ENCODE results near the gene PRSS8.

The PRSS8 gene

DNA sequence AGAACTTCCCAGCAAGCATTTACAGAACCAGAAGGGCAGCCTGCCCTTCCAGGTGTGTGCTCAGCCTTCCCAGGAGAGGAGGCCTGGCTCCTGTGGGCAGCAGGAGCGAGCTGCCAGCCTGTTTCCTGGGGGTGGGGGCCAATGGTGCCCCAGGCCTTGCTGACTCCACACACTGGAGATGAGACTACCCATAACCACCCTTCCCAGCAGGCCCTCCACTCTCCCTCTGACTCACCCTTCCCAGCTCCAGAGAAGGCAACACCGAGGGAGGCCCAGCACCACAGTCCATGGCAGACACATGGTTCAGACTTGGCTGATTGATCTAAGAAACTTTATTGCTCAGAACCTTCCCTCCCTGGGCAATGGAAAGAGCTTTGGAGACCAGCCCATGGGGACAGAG, 45.0 kb downstream of the PRSS8 start:
- Histone ChIP-seq H3K4ac (ENCODE audit: low read depth in 1 of 2, low read length in 2 of 2) (no peak overlapping the region), H2AFZ (ENCODE audit: low read depth, low read length) (no peak overlapping the region), H3K23ac (ENCODE audit: low read length in 2 of 2) (no peak overlapping the region), H3K79me1 (replicated peaks; ENCODE audit: low read length, poor library complexity, severe bottlenecking) (peaks cover 32% of the 10 kb centered on the region), H3K4me3 (ENCODE audit: insufficient read depth in 1 of 2, low read depth in 1 of 2, low read length in 2 of 2) (peak overlapping the region in 1 of 2 experiments; percentile 32), H3K14ac (ENCODE audit: low read length in 2 of 2) (no peak overlapping the region), H2BK15ac (ENCODE audit: low read depth, poor library complexity, severe bottlenecking) (no peak overlapping the region), H3K18ac (ENCODE audit: low read depth in 1 of 2, low read length in 2 of 2) (no peak overlapping the region), H3K4me1 (ENCODE audit: control insufficient read depth, insufficient read depth, low read depth, low read length) (peaks cover 37% of the 10 kb centered on the region), H2BK5ac (ENCODE audit: low read depth, low read length, poor library complexity, severe bottlenecking) (no peak overlapping the region), H3K27me3 (ENCODE audit: control insufficient read depth in 1 of 2, insufficient read depth in 1 of 2, low read length in 2 of 2) (no peaks in the 10 kb centered on the region), H2BK120ac (ENCODE audit: low read depth, low read length) (no peak overlapping the region), H4K8ac (ENCODE audit: low read length) (peak overlapping the region; percentile 52), H3K9me3 (ENCODE audit: control insufficient read depth, low read length) (no peaks in the 10 kb centered on the region), H3K9ac (ENCODE audit: low read length) (peak overlapping the region; percentile 67), H3K27ac (ENCODE audit: low read length, poor library complexity, severe bottlenecking) (peak overlapping the region; percentile 64), H3K4me2 (ENCODE audit: low read length, poor library complexity, severe bottlenecking) (no peak overlapping the region), H2AK5ac (ENCODE audit: low read length, severe bottlenecking) (peak overlapping the region; percentile 33), H3K36me3 (ENCODE audit: control insufficient read depth in 1 of 2, insufficient read depth in 2 of 2, low read depth in 1 of 2, low read length in 2 of 2) (peaks cover 53 to 61% of the 10 kb centered on the region in 2 experiments), H4K91ac (ENCODE audit: low read length) (no peak overlapping the region), H2BK12ac (ENCODE audit: low read length in 2 of 2) (no peak overlapping the region)
- 87% methylated on average over 2 of the region's 2 CpGs for WGBS
- DNase-seq = peak; percentile 30

DNA sequence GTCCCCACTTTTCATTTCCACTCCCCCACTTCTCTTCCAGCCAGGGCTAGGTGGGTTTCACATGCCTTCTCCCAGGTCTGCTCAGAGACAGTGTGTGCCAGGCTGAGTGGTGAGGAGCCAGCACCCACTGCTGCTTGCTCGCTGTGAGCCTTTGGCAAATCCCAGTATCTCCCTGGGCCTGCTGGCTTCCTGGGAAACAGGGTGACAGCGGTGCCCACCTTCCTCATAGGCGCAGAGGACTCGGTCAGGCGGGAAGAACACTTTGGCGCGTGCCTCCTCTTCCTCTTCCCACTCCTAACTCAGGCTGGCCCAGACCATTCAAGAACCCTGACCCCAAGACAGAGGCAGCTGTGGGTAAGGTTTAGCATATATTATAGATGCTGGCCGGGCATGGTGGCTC, 46.3 kb downstream of the PRSS8 start:
- H3K4me1 ChIP-seq (ENCODE audit: control insufficient read depth, insufficient read depth, low read depth, low read length) = peaks cover 36% of the 10 kb centered on the region
- H2AK5ac ChIP-seq (ENCODE audit: low read length, severe bottlenecking) = no peak overlapping the region
- H3K4me3 ChIP-seq (ENCODE audit: insufficient read depth in 1 of 2, low read depth in 1 of 2, low read length in 2 of 2) = no peak overlapping the region
- 96% methylated on average over 3 of the region's 8 CpGs for WGBS
- no peak overlapping the region for H3K18ac ChIP-seq (ENCODE audit: low read depth in 1 of 2, low read length in 2 of 2)
- H3K27me3 ChIP-seq (ENCODE audit: control insufficient read depth in 1 of 2, insufficient read depth in 1 of 2, low read length in 2 of 2) = no peaks in the 10 kb centered on the region
- H3K23ac ChIP-seq (ENCODE audit: low read length in 2 of 2) = no peak overlapping the region
- no peak overlapping the region for H3K9ac ChIP-seq (ENCODE audit: low read length)
- peaks cover 67 to 75% of the 10 kb centered on the region in 2 experiments for H3K36me3 ChIP-seq (ENCODE audit: control insufficient read depth in 1 of 2, insufficient read depth in 2 of 2, low read depth in 1 of 2, low read length in 2 of 2)
- no peak overlapping the region for H2BK120ac ChIP-seq (ENCODE audit: low read depth, low read length)
- H4K91ac ChIP-seq (ENCODE audit: low read length) = no peak overlapping the region
- no peak overlapping the region for H3K4me2 ChIP-seq (ENCODE audit: low read length, poor library complexity, severe bottlenecking)
- H3K27ac ChIP-seq (ENCODE audit: low read length, poor library complexity, severe bottlenecking) = no peak overlapping the region
- no peak overlapping the region for H2BK5ac ChIP-seq (ENCODE audit: low read depth, low read length, poor library complexity, severe bottlenecking)
- no peak overlapping the region for H4K8ac ChIP-seq (ENCODE audit: low read length)
- DNase-seq = no peak
- H3K4ac ChIP-seq (ENCODE audit: low read depth in 1 of 2, low read length in 2 of 2) = no peak overlapping the region
- H3K9me3 ChIP-seq (ENCODE audit: control insufficient read depth, low read length) = no peaks in the 10 kb centered on the region
- peaks cover 40% of the 10 kb centered on the region for H3K79me1 ChIP-seq (replicated peaks; ENCODE audit: low read length, poor library complexity, severe bottlenecking)
- H2BK15ac ChIP-seq (ENCODE audit: low read depth, poor library complexity, severe bottlenecking) = no peak overlapping the region
- no peak overlapping the region for H2AFZ ChIP-seq (ENCODE audit: low read depth, low read length)
- no peak overlapping the region for H3K14ac ChIP-seq (ENCODE audit: low read length in 2 of 2)
- no peak overlapping the region for H2BK12ac ChIP-seq (ENCODE audit: low read length in 2 of 2)

DNA sequence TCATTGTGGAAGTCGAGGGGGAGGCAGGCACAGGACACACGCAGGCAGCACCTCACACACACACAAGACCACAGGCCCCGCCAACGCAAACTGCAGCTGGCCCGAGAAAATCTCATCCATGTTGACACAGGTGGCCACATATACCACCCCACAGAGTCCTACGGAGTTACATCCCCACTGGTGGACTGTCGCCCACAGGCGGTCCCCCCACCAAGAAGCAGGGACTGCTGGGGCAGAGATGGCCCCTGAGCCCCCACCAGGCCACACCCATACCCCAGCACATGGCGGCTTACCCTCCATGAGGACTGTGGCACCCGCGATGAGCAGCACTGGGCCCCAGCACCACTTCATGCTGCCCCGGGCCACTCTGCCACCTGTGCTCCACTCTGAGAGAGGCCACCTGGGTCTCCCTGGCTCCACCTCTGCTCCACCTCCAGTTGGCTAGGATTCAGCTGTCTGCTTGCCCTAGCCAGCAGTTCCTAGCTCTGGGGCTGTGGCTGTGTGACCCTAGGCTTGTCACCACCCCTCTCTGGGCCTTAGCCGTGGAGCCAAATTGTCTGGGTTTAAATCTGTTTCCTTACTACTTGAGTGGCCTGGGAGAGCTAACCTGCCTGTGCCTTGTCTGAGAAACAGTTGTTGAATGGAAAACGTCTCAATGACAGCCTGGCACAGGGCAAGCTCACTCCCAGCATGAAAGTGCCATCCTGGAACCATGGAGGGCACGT, 46.9 kb downstream of the PRSS8 start, which contains the start of gene PRSS53:
PRSS53 (minus strand) TSS at position 485 of the 725 bp plus-strand sequence; CDS start at position 351, 134 bp downstream.
- Histone ChIP-seq H3K79me1 (replicated peaks; ENCODE audit: low read length, poor library complexity, severe bottlenecking) (peaks cover 46% of the 10 kb centered on the region), H2BK15ac (ENCODE audit: low read depth, poor library complexity, severe bottlenecking) (no peak within 1 kb of the TSS), H2AFZ (ENCODE audit: low read depth, low read length) (no peak within 1 kb of the TSS), H3K4me2 (ENCODE audit: low read length, poor library complexity, severe bottlenecking) (no peak within 1 kb of the TSS), H3K4ac (ENCODE audit: low read depth in 1 of 2, low read length in 2 of 2) (no peak within 1 kb of the TSS), H3K14ac (ENCODE audit: low read length in 2 of 2) (no peak within 1 kb of the TSS), H2AK5ac (ENCODE audit: low read length, severe bottlenecking) (no peak within 1 kb of the TSS), H4K91ac (ENCODE audit: low read length) (peak within 1 kb of the TSS; percentile 21), H2BK12ac (ENCODE audit: low read length in 2 of 2) (peak within 1 kb of the TSS in 1 of 2 experiments; percentile 15), H3K27ac (ENCODE audit: low read length, poor library complexity, severe bottlenecking) (no peak within 1 kb of the TSS), H2BK120ac (ENCODE audit: low read depth, low read length) (no peak within 1 kb of the TSS), H3K36me3 (ENCODE audit: control insufficient read depth in 1 of 2, insufficient read depth in 2 of 2, low read depth in 1 of 2, low read length in 2 of 2) (peaks cover 73 to 81% of the 10 kb centered on the region in 2 experiments), H2BK5ac (ENCODE audit: low read depth, low read length, poor library complexity, severe bottlenecking) (no peak within 1 kb of the TSS), H3K4me1 (ENCODE audit: control insufficient read depth, insufficient read depth, low read depth, low read length) (peaks cover 36% of the 10 kb centered on the region), H3K18ac (ENCODE audit: low read depth in 1 of 2, low read length in 2 of 2) (no peak within 1 kb of the TSS), H3K9me3 (ENCODE audit: control insufficient read depth, low read length) (no peaks in the 10 kb centered on the region), H3K4me3 (ENCODE audit: insufficient read depth in 1 of 2, low read depth in 1 of 2, low read length in 2 of 2) (no peak within 1 kb of the TSS), H4K8ac (ENCODE audit: low read length) (no peak within 1 kb of the TSS), H3K27me3 (ENCODE audit: control insufficient read depth in 1 of 2, insufficient read depth in 1 of 2, low read length in 2 of 2) (no peaks in the 10 kb centered on the region), H3K23ac (ENCODE audit: low read length in 2 of 2) (no peak within 1 kb of the TSS), H3K9ac (ENCODE audit: low read length) (peak within 1 kb of the TSS; percentile 43)
- DNase-seq = no peak
- WGBS = 92% methylated on average over 15 of the region's 15 CpGs

DNA sequence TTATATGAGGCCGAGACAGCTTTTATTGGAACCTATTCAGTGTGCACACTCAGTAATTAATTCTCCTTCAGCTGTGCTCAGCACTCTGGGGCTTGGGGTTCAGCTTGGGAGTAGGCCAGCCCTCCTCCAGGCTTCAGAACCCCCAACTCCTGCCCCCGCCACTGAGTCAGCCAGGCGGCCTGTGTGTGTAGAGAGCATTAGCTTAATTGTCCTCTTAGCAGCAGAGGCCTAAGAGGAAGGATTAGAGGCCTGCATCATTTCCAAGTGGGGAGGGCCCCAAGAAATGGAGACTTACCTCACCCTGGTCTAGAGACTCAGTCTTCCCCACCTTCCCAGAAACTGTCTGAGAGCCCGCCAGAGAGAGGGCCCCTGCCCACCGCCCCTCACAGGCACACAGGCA, 47.6 kb downstream of the PRSS8 start:
- WGBS = 100% methylated on average over 4 of the region's 5 CpGs
- Histone ChIP-seq H4K8ac (ENCODE audit: low read length) (no peak overlapping the region), H3K36me3 (ENCODE audit: control insufficient read depth in 1 of 2, insufficient read depth in 2 of 2, low read depth in 1 of 2, low read length in 2 of 2) (peaks cover 79 to 87% of the 10 kb centered on the region in 2 experiments), H4K91ac (ENCODE audit: low read length) (peak overlapping the region; percentile 21), H3K9ac (ENCODE audit: low read length) (peak overlapping the region; percentile 43), H3K4me2 (ENCODE audit: low read length, poor library complexity, severe bottlenecking) (no peak overlapping the region), H3K4ac (ENCODE audit: low read depth in 1 of 2, low read length in 2 of 2) (no peak overlapping the region), H2BK15ac (ENCODE audit: low read depth, poor library complexity, severe bottlenecking) (no peak overlapping the region), H3K4me1 (ENCODE audit: control insufficient read depth, insufficient read depth, low read depth, low read length) (peaks cover 33% of the 10 kb centered on the region), H2BK12ac (ENCODE audit: low read length in 2 of 2) (no peak overlapping the region), H3K14ac (ENCODE audit: low read length in 2 of 2) (no peak overlapping the region), H2AK5ac (ENCODE audit: low read length, severe bottlenecking) (no peak overlapping the region), H3K23ac (ENCODE audit: low read length in 2 of 2) (no peak overlapping the region), H3K18ac (ENCODE audit: low read depth in 1 of 2, low read length in 2 of 2) (no peak overlapping the region), H2BK5ac (ENCODE audit: low read depth, low read length, poor library complexity, severe bottlenecking) (no peak overlapping the region), H3K4me3 (ENCODE audit: insufficient read depth in 1 of 2, low read depth in 1 of 2, low read length in 2 of 2) (no peak overlapping the region), H3K9me3 (ENCODE audit: control insufficient read depth, low read length) (no peaks in the 10 kb centered on the region), H3K27ac (ENCODE audit: low read length, poor library complexity, severe bottlenecking) (no peak overlapping the region), H2BK120ac (ENCODE audit: low read depth, low read length) (no peak overlapping the region), H3K27me3 (ENCODE audit: control insufficient read depth in 1 of 2, insufficient read depth in 1 of 2, low read length in 2 of 2) (no peaks in the 10 kb centered on the region), H3K79me1 (replicated peaks; ENCODE audit: low read length, poor library complexity, severe bottlenecking) (peaks cover 48% of the 10 kb centered on the region), H2AFZ (ENCODE audit: low read depth, low read length) (no peak overlapping the region)
- no peak for DNase-seq
